Measurements from ENCODE around the gene TCF19.
"Not testable (repeated sequence)": the region's sequence is repeated elsewhere in the genome, so short reads cannot be mapped to it uniquely, and the experiment has no call there.

TCF19 gene

GRCh38 chr6:31183859-31184258, 25.5 kb downstream of the TCF19 start:
- DNase-seq = not testable (repeated sequence)

- not testable (repeated sequence) for DNase-seq
Measured at GRCh38 chr6:31185695-31186051, 27.3 kb downstream of the TCF19 start.

GRCh38 chr6:31186052-31186734, 27.8 kb downstream of the TCF19 start:
- DNase-seq = no peak

DNA sequence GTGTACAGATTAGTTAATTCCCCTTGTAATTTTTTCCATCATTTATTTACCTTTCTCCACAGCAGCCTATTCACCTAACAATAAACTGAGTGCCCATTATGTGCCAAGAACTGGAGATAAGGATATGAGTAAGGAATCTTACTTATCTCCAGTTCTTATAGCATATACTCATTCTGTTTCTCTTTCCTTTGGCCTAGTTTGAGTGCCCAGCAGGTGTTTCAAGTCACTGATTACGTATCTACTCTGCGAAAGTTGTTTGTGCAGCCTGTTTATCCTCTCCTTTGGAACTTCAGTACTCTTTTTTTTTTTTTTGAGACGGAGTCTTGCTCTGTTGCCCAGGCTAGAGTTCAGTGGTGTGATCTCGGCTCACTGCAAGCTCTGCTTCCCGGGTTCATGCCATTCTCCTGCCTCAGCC, 29.4 kb downstream of the TCF19 start:
- no peak for DNase-seq

- DNase-seq = not testable (repeated sequence)
Measured at GRCh38 chr6:31189223-31189622, 30.8 kb downstream of the TCF19 start.

DNA sequence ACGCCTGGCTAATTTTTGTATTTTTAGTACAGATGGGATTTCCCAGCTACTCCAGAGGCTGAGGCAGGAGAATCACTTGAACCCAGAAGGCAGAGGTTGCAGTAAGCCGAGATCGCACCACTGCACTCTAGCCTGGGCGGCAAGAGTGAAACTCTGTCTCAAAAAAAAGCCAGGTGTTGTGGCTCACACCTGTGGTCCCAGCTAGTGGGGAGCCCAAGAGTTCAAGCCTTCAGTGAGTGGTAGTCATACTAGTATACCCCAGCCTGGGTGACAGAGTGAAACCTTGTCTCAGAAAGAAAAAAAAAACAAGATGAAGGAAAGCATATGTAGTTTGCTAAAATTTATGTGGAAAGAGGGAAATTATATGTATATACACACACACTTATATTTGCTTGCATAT, 32.1 kb downstream of the TCF19 start:
- no peak for DNase-seq

DNA sequence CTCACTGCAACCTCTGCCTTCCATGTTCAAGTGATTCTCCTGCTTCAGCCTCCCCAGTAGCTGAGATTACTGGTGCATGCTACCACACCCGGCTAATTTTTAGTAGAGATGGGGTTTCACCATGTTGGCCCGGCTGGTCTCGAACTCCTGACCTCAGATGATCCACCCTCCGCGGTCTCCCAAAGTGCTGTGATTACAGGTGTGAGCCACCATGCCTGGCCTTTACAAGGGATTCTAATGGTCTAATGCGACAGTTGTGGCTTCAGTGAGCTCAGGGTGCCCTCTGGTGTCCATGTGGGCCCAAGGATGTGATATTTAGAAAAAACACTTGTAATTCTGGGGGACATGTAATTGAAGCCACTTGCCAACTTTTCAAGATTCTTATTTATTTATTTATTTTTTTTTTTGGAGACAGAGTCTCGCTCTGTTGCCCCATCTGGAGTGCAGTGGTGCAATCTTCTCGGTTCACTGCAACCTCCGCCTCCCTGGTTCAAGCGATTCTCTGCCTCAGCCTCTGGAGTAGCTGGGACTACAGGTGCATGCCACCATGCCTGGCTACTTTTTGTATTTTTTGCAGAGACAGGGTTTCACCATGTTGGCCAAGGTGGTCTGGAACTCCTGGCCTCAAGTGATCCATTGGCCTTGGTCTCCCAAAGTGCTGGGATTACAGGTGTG, 34.2 kb downstream of the TCF19 start:
- peak; percentile 51 for DNase-seq

DNA sequence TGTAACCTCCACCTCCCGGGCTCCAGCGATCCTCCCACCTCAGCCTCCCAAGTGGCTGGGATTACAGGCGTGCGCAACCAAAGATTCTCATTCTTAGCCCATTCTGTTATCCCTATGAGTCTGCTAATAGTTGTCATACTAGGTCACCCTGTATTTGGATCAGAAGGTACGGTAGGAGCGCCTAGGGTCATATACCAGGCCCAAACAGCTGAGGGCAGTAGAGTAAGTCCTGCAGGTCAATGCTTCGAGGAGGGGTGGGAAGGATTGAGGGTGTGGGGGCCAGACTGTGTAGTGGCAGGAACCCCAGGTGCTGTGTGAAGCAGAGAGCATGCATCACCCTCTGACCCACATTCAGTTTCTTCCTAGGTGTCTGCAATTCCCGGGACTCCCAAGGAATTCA, 34.8 kb downstream of the TCF19 start:
- no peak for DNase-seq

GRCh38 chr6:31194061-31194834, 35.9 kb downstream of the TCF19 start:
- no peak for DNase-seq

- DNase-seq = not testable (repeated sequence)
Measured at GRCh38 chr6:31195308-31195979, 37.1 kb downstream of the TCF19 start.

GRCh38 chr6:31196251-31197022, 38.0 kb downstream of the TCF19 start:
- not testable (repeated sequence) for DNase-seq

DNA sequence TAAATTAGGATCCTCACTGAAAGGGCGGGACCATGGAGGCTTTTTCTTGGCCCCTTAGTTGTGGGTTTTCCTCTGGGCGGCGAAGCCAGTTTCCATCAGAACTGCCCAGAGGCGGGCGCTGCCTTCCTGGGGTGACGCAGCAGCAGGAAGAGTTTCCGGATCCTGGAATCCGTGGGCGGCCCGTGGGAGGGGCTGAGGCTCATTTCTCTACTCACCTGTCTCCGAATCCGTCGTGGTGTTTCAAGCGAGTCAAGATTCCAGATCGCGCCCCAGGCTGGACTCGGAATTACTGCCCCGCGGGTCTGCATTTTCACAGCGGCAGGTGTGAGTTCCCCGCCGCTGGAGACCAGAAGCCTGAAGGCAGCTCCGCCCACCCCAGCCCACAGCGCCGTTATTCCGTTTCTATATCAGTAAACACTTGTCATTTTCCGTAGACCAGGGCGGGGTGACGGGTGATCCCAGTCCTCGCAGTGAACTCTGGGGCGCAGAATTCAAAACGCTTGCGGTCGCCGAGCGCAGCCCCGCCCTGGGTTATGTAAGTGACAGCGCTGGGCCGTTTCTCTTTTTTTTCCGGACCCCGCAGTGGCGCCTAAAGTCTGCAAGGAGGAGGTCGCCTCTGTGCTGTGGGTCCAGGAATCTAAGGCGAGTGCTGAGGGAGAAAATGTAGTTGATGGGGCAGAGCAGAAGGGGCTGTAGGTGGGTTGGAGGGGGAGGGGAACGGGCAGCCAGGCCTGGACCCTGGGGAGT, 39.3 kb downstream of the TCF19 start:
- peak; percentile 91 for DNase-seq

DNA sequence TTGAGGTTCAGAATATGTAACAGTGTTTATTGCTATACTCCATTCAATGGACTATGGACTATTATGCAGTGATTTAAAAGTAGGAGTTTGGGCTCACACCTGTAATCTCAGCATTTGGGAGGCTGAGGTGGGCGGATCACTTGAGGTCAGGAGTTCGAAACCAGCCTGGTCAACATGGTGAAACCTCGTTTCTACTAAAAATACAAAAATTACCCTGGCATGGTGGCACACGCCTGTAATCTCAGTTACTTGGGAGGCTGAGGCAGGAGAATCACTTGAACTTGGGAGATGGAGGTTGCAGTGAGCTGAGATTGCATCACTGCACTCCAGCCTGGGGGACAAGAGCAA, 40.7 kb downstream of the TCF19 start:
- not testable (repeated sequence) for DNase-seq

GRCh38 chr6:31202259-31203166, 44.1 kb downstream of the TCF19 start:
- DNase-seq = no peak

GRCh38 chr6:31203345-31203979, 45.1 kb downstream of the TCF19 start:
- no peak for DNase-seq

GRCh38 chr6:31204751-31205145, 46.4 kb downstream of the TCF19 start:
- DNase-seq = no peak

DNA sequence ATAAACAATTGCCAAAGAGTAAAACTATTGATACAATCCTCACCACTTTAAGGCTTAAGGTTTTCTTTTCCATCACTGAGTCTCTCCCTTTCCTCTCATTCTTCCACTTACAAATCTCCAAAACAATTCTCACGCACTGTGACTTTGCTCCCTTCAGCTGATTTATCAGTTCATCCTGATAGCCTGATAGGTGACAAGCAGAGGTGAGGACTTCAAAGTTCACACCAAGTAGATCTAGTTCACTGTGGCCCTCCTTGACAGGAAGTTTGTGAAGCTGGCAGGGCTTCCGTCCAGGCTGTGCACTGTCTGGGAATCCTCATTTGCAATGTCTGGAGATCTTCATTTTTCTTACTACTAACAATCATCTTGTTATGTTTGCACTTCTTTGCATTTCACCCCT, 47.2 kb downstream of the TCF19 start:
- no peak for DNase-seq

DNA sequence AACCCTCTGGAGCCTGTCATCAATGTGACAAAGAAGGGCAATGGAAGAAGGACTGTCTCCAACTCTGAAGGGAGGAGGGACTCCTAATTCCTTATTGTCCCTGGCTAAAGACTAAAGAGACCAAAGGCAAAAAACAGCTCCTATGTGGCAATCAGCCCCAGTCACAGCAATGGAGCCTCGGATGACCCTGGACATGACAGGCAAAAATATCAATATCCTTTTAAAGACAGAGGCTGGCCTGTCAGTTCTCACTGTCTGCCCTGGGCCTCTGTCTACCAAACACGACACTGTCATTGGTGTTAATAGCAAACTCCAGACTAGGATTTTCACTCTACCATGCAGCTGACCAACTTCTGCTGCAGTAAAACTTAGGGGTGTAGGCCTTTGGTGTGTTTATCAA, 50.1 kb downstream of the TCF19 start:
- DNase-seq = no peak

DNA sequence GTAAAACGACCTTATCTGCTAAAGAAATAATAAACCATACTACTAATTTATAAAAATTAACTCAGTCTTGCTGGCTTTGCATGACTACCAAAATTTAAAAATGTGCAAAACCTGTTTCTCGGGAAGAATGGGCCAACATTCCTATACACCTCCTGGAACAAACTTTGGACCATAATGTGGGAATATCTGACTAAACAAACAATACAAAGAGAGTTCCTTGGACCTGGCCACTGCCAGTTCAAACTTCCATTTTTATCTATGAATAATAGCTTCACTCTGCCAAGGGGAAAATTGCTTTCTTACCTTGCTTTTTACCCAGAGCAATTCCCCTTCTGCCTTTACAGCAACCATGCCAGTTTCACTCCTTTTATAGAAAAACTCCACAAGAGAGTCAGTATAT, 50.7 kb downstream of the TCF19 start:
- no peak for DNase-seq

GRCh38 chr6:31210123-31210522, 51.7 kb downstream of the TCF19 start:
- no peak for DNase-seq

Measured in activated T-cell treated with anti-CD3 and anti-CD28 coated beads, Interleukin-2, amount 50 U/mL, for 1 hour (primary cell).